NCI-H510A treated with DMSO at 0.1 percent for 48 hours (cell line): Measurements from ENCODE around the gene STAP2.

Experiments used
- DNase-seq: peaks from one replicate; lab custom pipeline; 2025; lab: John Stamatoyannopoulos, UW

Gene STAP2

DNA sequence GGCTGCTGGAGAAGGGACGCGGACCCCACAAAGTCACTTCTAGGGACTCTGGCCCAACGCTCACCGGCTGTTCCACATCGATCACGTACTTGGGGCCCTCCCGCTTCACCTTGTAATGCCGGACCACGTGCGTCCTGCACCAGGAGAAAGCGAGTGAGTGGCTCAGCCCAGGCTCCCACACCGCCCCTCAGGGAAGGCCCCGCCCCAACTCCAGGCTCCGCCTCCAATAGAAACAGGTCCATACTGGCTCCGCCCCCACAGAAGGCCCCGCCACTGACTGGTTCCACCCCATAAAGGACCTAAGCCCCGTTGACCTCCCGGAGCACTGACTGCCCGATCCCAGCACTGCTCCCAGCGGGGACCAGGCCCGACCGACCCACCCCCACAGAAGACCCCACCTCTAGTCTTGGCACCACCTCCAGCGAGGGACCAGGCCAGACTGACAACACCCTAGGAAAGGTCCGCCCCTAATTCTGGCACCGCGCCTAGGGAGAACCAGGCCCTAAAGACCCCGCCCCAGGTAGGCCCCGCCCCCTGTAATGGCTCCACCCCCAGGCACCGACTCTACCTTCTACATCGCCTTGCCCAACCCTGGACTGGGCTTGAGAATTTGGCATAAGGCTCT is 11.3 kb downstream of the STAP2 start:
- DNase-seq: no peak

- no peak for DNase-seq
Measured at GRCh38 chr19:4326837-4327251, 11.8 kb downstream of the STAP2 start.

- DNase-seq: no peak
Measured at GRCh38 chr19:4326215-4326836, 12.3 kb downstream of the STAP2 start.

GRCh38 chr19:4324228-4324627 is 14.4 kb downstream of the STAP2 start:
- no peak for DNase-seq

DNA sequence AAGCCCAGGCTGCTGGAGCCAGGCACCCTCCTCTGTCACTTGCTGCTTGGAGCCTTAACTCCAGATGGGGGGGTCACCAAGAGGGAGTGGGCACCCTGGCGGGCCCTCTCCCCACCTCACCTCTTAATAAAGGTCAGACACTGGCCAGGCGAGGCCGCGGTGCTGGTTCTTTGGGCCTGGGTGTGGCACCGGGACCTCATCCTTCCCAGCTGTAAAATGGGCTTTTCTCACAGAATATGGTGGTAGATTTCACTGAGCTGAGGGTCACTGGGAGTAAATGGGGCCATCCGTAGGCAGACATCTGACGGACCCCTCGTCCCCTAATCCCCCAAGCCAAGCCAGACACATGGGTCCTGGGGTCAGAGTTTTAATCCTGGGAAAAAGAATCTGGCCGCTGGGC is 14.9 kb downstream of the STAP2 start:
- DNase-seq: no peak

- DNase-seq: no peak
Measured at GRCh38 chr19:4322942-4323665, 15.5 kb downstream of the STAP2 start.

- DNase-seq: no peak
Measured at GRCh38 chr19:4320419-4320818, 18.2 kb downstream of the STAP2 start.

GRCh38 chr19:4319067-4319718 is 19.4 kb downstream of the STAP2 start:
- no peak for DNase-seq

- no peak for DNase-seq
Measured at GRCh38 chr19:4318460-4318859, 20.2 kb downstream of the STAP2 start.

GRCh38 chr19:4316956-4317355 is 21.7 kb downstream of the STAP2 start:
- DNase-seq: no peak

DNA sequence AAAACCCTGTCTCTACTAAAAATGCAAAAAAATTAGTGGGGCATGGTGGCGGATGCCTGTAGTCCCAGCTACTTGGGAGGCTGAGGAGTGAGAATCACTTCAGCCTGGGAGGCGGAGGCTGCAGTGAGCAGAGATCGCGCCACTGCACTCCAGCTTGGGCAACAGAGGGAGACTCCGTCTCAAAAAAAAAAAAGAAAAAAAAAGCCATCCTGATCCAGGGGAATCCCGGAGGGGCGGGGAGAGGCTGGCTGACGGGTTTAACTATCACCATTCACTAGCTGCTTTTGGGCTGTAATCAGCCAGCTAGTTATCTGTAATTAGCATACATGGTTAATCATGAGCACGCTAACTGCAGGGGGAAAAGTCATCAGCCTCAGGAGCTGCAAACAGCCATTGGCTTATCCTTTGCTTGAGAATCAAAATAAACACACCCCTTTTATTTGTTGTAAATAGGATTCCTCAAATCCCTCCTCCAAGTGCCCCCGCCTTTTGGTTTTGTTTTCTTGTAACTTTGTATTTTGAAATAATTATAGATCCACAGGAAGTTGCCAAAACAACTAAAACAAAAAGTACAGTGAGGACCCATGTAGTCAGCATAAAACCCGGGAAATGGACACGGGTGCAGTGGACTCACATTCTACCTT is 24.7 kb downstream of the STAP2 start:
- no peak for DNase-seq

DNA sequence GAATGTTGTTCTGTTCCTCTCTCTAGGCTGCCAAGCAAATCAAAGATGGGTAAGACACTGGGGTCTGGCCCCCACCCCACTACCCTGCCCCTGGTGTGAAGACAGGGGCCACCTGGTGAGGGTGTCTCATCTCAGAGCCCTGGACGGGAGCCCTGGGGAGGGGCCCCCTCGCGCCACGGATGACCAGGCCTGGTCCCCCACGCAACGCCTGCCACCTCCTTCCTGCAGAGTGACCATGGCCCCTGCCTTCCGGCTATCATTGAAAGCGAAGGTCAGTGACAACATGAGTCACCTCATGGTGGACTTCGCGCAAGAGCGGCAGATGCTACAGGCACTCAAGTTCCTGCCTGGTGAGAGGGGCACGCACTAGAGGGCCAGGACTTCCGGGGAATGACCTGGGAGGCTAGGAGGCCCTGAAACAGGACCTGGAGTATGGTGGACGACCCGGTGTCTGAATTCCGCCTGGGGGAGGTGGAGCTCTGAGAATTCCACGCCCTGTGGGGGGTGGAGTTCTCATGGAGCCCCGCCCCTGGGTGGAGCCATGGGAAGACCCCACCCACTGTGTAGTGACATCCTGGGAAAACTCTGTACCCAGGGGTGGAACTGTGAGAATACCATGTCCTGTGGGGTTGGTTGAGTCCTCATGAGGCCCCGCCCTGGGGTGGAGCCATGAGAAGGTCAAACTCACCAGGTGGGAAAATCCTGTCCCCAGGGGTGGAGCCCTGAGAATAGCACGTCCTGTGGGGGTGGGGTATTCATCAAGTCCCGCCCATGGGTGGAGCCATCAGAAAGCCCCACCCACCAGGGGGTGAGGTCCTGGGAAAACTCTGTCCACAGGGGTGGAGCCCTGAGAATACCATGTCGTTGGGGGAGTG is 28.1 kb downstream of the STAP2 start:
- DNase-seq: no peak

DNA sequence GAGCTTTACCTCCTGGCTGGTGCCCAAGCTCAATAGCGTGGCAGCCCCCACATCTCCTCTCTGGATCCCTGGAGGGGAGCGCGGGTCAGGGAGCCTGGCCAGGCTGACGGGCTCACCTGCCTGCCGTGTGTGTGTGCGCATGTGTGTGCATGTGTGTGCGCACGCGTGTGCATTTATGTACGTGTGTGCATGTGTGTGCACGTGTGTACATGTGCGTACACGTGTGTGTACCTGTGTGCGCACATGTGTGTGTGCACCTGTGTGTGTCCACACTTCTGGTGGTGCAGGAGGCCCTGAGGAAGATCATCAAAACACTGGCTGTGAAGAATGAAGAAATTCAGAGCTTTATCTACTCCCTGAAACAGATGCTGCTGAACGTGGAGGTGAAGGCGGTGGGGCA is 33.0 kb downstream of the STAP2 start:
- no peak for DNase-seq

DNA sequence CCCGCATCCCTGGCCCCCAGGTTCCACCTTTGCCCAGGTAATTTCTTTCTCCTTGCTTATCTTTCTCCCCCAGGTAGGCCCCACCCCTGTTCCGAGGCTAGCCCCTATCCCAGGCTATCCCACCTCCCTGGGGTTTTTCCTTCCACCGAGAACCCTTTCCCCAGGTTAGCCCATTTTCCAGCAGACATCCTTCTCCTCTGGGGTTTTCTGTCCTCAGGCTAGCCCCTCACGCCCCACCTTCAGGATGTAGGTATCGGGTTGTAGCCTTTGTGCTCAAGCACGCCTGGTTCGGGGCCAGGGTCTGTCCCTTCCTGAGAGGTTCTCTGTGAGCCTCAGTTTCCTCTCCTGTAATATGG is 33.4 kb downstream of the STAP2 start:
- DNase-seq: no peak

- DNase-seq: peak; percentile 83
Measured at GRCh38 chr19:4304538-4305256, 33.9 kb downstream of the STAP2 start, which contains the start of gene FSD1. Gene FSD1, plus strand, starts transcription at chr19:4304598. Its CDS starts 149 bp downstream, at chr19:4304747.

DNA sequence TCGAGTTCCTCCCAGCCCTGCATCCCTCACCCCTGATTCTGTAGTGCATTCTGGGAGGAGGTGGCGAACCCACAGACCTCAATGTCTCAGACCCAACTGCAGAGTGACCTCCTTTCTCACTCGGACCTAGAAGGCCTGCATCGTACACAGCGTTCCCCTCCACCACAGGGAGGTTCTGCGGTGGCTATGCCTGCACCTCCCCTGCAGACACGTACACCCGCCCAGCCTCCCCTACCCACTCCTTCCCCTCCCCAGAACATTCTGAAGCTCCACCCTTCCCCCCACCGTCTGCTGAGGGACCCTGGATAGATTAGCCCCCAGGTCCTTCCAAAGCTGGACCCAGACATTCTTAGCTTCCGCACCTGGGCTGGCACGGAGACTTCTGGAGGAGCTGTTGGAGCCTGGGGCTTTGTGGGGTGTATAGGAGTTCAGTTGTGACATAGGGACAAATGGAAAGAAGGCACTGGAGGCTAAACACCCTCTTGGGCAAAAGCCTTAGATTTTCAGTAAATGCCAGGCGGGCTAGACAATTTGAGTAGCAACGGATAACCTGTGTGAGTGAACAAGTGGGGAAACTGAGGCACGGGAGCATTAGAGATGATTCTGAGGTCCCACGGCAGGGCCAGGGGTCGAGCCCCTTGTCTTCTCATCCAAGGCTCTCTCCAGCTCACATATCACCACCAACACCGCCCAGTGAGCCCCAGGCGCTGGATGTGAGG is 34.6 kb downstream of the STAP2 start:
- no peak for DNase-seq

- DNase-seq: no peak
Measured at GRCh38 chr19:4302243-4302640, 36.4 kb downstream of the STAP2 start, which contains the start of gene TMIGD2. Gene TMIGD2, minus strand, starts transcription at chr19:4302389. Its CDS starts 4 bp downstream, at chr19:4302385.

- no peak for DNase-seq
Measured at GRCh38 chr19:4301590-4302242, 36.9 kb downstream of the STAP2 start.

DNA sequence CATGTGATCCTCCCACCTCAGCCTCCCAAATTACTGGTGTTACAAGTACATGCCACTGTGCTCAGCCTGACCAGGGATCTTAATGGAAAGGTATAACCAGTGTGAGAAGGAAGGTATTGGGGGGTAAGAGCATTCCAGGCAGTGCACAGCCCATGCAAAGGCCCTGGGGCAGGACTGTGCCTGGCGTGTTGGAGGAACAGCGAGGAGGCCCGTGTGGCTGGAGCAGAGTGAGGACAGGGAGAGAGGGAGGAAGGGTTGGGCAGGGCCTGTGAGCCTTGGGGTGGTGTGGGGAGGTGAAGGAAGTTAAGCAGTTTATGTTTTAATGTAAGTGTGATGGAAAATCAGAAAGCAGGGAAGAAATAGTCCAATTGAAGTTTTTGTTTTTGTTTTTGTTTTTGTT is 38.0 kb downstream of the STAP2 start:
- DNase-seq: no peak
